Stimulated activated naive CD8-positive, alpha-beta T cell treated with anti-CD3 and anti-CD28 coated beads, Interleukin-15, amount 100 ng/mL, for 72 hours (primary cell): ENCODE results near the gene GDPD4.

ENCODE experiments used
- ATAC-seq: fragments of 150-1000 bp; cut with Tn5 transposase; 2 replicates; pipeline ENCODE4 v1.10.0; 2021; ENCODE audit warnings: mild to moderate bottlenecking, moderate library complexity
- DNase-seq, 2 donors: peaks; one replicate each; pipeline ENCODE4 v3.0.0; 2021 to 2022
- H3K27ac Mint-ChIP-seq, 2 donors: one replicate each; pipeline ENCODE4 v1.8.0; 2022; ENCODE audit warnings: mild to moderate bottlenecking in 2 of 2, mixed read lengths in 2 of 2, moderate library complexity in 2 of 2
- H3K27me3 Mint-ChIP-seq: one replicate; pipeline ENCODE4 v1.8.0; 2022; ENCODE audit warnings: mixed read lengths
- H3K4me1 Mint-ChIP-seq: one replicate; pipeline ENCODE4 v1.8.0; 2022; ENCODE audit warnings: mild to moderate bottlenecking, mixed read lengths
- H3K4me3 Mint-ChIP-seq, 2 donors: one replicate each; pipeline ENCODE4 v1.8.0; 2022; ENCODE audit warnings: mild to moderate bottlenecking in 2 of 2, mixed read lengths in 2 of 2, moderate library complexity in 1 of 2
- H3K9me3 Mint-ChIP-seq, 2 donors: one replicate each; pipeline ENCODE4 v1.8.0; 2022; ENCODE audit warnings: mixed read lengths in 2 of 2

The GDPD4 gene

GRCh38 chr11:77276271-77276670 lies 25.2 kb downstream of the GDPD4 start:
- Mint-ChIP-seq H3K4me1 (no peaks in the 10 kb centered on the region), H3K4me3 (no peak overlapping the region), H3K9me3 (no peaks in the 10 kb centered on the region), H3K27ac (no peak overlapping the region), H3K27me3 (peaks cover 9% of the 10 kb centered on the region)
- no peak for ATAC-seq
- DNase-seq, result no peak

GRCh38 chr11:77270921-77271320 lies 30.6 kb downstream of the GDPD4 start:
- H3K4me1 Mint-ChIP-seq, result peaks cover 17% of the 10 kb centered on the region
- H3K9me3 Mint-ChIP-seq, result no peaks in the 10 kb centered on the region
- ATAC-seq, result no peak
- H3K4me3 Mint-ChIP-seq, result no peak overlapping the region
- DNase-seq, result no peak
- no peaks in the 10 kb centered on the region for H3K27me3 Mint-ChIP-seq
- no peak overlapping the region for H3K27ac Mint-ChIP-seq

- Mint-ChIP-seq H3K9me3 (no peaks in the 10 kb centered on the region), H3K27ac (peak overlapping the region in 1 of 2 donors; percentile 82), H3K4me3 (no peak overlapping the region)
Measured at GRCh38 chr11:77269484-77270123, 31.9 kb downstream of the GDPD4 start.

GRCh38 chr11:77267962-77268361 lies 33.5 kb downstream of the GDPD4 start:
- Mint-ChIP-seq H3K9me3 (peaks cover 0 to 7% of the 10 kb centered on the region in 2 donors), H3K27me3 (peaks cover 7% of the 10 kb centered on the region)

More at GRCh38 chr11:77269484-77270123, 31.9 kb downstream of the GDPD4 start:
- Mint-ChIP-seq H3K4me1 (peaks cover 17% of the 10 kb centered on the region), H3K27me3 (no peaks in the 10 kb centered on the region)
- peak; percentile 78 for ATAC-seq
- no peak for DNase-seq

GRCh38 chr11:77266766-77267165 lies 34.7 kb downstream of the GDPD4 start:
- Mint-ChIP-seq H3K4me1 (peaks cover 17% of the 10 kb centered on the region), H3K27ac (no peak overlapping the region), H3K9me3 (peaks cover 0 to 17% of the 10 kb centered on the region in 2 donors), H3K4me3 (no peak overlapping the region), H3K27me3 (peaks cover 9% of the 10 kb centered on the region)
- no peak for ATAC-seq
- DNase-seq, result no peak

More at GRCh38 chr11:77267962-77268361, 33.5 kb downstream of the GDPD4 start:
- no peak overlapping the region for H3K27ac Mint-ChIP-seq
- DNase-seq (no peak), ATAC-seq (no peak)
- H3K4me3 Mint-ChIP-seq, result no peak overlapping the region
- H3K4me1 Mint-ChIP-seq, result peaks cover 17% of the 10 kb centered on the region

- no peak for DNase-seq
- H3K4me1 Mint-ChIP-seq, result no peaks in the 10 kb centered on the region
- ATAC-seq, result no peak
- no peak overlapping the region for H3K4me3 Mint-ChIP-seq
- peaks cover 10 to 17% of the 10 kb centered on the region in 2 donors for H3K9me3 Mint-ChIP-seq
- H3K27me3 Mint-ChIP-seq, result peaks cover 20% of the 10 kb centered on the region
- H3K27ac Mint-ChIP-seq, result no peak overlapping the region
Measured at GRCh38 chr11:77262803-77263202, 38.7 kb downstream of the GDPD4 start.

GRCh38 chr11:77259641-77260040 lies 41.8 kb downstream of the GDPD4 start:
- no peak for ATAC-seq
- Mint-ChIP-seq H3K4me3 (no peak overlapping the region), H3K4me1 (no peaks in the 10 kb centered on the region), H3K27ac (peak overlapping the region in 1 of 2 donors; percentile 84), H3K9me3 (peaks cover 10 to 17% of the 10 kb centered on the region in 2 donors), H3K27me3 (peaks cover 26% of the 10 kb centered on the region)
- no peak for DNase-seq

- H3K9me3 Mint-ChIP-seq, result peaks cover 21 to 24% of the 10 kb centered on the region in 2 donors
- H3K27ac Mint-ChIP-seq, result no peak overlapping the region
- DNase-seq (no peak), ATAC-seq (no peak)
- H3K27me3 Mint-ChIP-seq, result peaks cover 5% of the 10 kb centered on the region
- peaks cover 13% of the 10 kb centered on the region for H3K4me1 Mint-ChIP-seq
- no peak overlapping the region for H3K4me3 Mint-ChIP-seq
Measured at GRCh38 chr11:77253690-77254089, 47.8 kb downstream of the GDPD4 start.

- Mint-ChIP-seq H3K27ac (no peak overlapping the region), H3K4me3 (no peak overlapping the region), H3K27me3 (peaks cover 5% of the 10 kb centered on the region), H3K4me1 (peaks cover 13% of the 10 kb centered on the region), H3K9me3 (peaks cover 21 to 24% of the 10 kb centered on the region in 2 donors)
- DNase-seq, result no peak
- no peak for ATAC-seq
Measured at GRCh38 chr11:77252555-77253270, 48.8 kb downstream of the GDPD4 start.

GRCh38 chr11:77250881-77251640 lies 50.4 kb downstream of the GDPD4 start:
- peak; percentile 87 for ATAC-seq
- Mint-ChIP-seq H3K4me3 (no peak overlapping the region), H3K4me1 (peaks cover 13% of the 10 kb centered on the region), H3K27ac (no peak overlapping the region), H3K9me3 (peaks cover 21 to 24% of the 10 kb centered on the region in 2 donors), H3K27me3 (peaks cover 5% of the 10 kb centered on the region)
- no peak for DNase-seq

GRCh38 chr11:77249427-77249826 lies 52.1 kb downstream of the GDPD4 start:
- ATAC-seq, result no peak

GRCh38 chr11:77244277-77245027 lies 57.0 kb downstream of the GDPD4 start:
- peaks cover 10% of the 10 kb centered on the region for H3K4me1 Mint-ChIP-seq
- no peak for DNase-seq
- H3K27me3 Mint-ChIP-seq, result no peaks in the 10 kb centered on the region
- no peaks in the 10 kb centered on the region for H3K9me3 Mint-ChIP-seq
- no peak overlapping the region for H3K4me3 Mint-ChIP-seq
- peak overlapping the region; percentile 54 to 69 for H3K27ac Mint-ChIP-seq
- ATAC-seq, result no peak

More at GRCh38 chr11:77249427-77249826, 52.1 kb downstream of the GDPD4 start:
- Mint-ChIP-seq H3K27ac (no peak overlapping the region), H3K4me1 (peaks cover 19% of the 10 kb centered on the region), H3K9me3 (peaks cover 21 to 24% of the 10 kb centered on the region in 2 donors), H3K27me3 (no peaks in the 10 kb centered on the region), H3K4me3 (no peak overlapping the region)
- DNase-seq, result no peak

GRCh38 chr11:77236901-77237300 lies 64.6 kb downstream of the GDPD4 start:
- H3K27ac Mint-ChIP-seq, result no peak overlapping the region
- H3K27me3 Mint-ChIP-seq, result peaks cover 5% of the 10 kb centered on the region
- no peak overlapping the region for H3K4me3 Mint-ChIP-seq
- ATAC-seq (no peak), DNase-seq (no peak)
- no peaks in the 10 kb centered on the region for H3K4me1 Mint-ChIP-seq
- H3K9me3 Mint-ChIP-seq, result no peaks in the 10 kb centered on the region

GRCh38 chr11:77233011-77233410 lies 68.5 kb downstream of the GDPD4 start:
- H3K27ac Mint-ChIP-seq, result no peak overlapping the region
- H3K4me1 Mint-ChIP-seq, result no peaks in the 10 kb centered on the region
- peaks cover 5% of the 10 kb centered on the region for H3K27me3 Mint-ChIP-seq
- no peak for DNase-seq
- ATAC-seq, result no peak
- H3K9me3 Mint-ChIP-seq, result no peaks in the 10 kb centered on the region
- H3K4me3 Mint-ChIP-seq, result no peak overlapping the region

- no peak for ATAC-seq
- DNase-seq, result no peak
- Mint-ChIP-seq H3K9me3 (no peaks in the 10 kb centered on the region), H3K27me3 (peaks cover 5% of the 10 kb centered on the region), H3K27ac (peak overlapping the region in 1 of 2 donors; percentile 79), H3K4me1 (no peaks in the 10 kb centered on the region), H3K4me3 (no peak overlapping the region)
Measured at GRCh38 chr11:77232242-77232641, 69.2 kb downstream of the GDPD4 start.
